Activated CD8-positive, alpha-beta memory T cell treated with anti-CD3 and anti-CD28 coated beads for 1 hour (primary cell): ENCODE results near the gene DNAH3.

ENCODE experiments used
- DNase-seq, 2 donors: peaks; one replicate each; pipeline ENCODE4 v3.0.0-alpha.2; 2020; ENCODE audit warnings: low read depth in 1 of 2; ENCODE audit errors: extremely low read depth in 1 of 2

DNAH3 gene

GRCh38 chr16:20889625-20890275 is 260.9 kb downstream of the DNAH3 start:
- DNase-seq, result no peak

DNA sequence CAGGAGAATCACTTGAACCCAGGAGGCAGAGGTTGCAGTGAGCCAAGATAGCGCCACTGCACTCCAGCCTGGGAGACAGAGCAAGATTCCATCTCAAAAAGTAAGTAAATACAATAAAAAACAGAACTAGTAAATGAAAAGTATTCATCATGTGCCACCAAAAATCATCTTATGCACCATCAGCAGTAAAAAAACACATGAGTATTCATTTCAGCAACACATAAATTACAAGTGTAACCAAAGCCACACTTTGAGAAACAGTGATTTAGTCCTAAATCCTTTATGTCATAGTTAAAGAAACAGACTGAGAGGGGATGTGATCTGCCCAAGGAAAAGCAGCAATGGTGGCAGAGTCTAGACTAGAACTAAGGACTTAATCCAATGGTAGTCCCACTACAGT is 263.4 kb downstream of the DNAH3 start:
- DNase-seq, result no peak

DNA sequence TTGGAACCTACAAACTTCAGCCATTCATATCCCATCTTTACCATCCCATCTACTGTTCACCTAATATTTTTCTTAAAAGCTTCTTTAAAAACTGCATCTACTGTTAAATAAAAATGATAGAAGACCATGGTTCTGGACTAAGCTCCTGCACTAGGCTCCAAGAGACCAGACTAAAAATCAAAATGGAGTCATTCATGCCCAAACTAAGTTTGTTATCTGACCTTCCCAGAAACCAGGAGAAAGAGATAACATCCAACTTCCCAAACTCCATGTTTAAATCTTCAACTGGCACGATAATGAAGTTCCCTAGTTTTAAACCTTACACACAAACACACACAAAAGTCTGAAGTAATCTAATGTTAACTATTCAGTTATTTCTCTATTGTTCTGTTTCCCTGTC is 264.3 kb downstream of the DNAH3 start:
- DNase-seq, result no peak

DNA sequence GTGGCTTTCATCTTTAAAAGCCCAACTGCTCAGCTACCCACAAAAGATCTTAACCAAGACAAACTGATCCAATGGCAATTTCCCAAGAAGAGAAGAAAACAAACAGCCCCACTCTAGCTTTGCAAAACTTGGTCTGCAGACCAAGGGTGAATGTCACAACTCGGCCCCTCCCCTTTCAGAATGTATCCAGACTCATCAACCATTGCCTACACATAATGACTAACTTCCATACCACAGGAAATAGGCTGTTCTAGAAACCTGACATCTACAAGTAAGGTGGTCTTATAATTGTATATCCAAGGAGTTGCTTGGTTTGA is 266.4 kb downstream of the DNAH3 start:
- no peak for DNase-seq

- DNase-seq, result no peak
These were observed 266.9 kb downstream of the DNAH3 start for GRCh38 chr16:20883554-20884239.
